Gastroesophageal sphincter (tissue), 3 donors: ENCODE data around the gene RINT1.

Experiments used
- CTCF ChIP-seq, 4 experiments: fragments of 200-600 bp in 2 of 4; fragments of 450-650 bp in 2 of 4; sonication (generic) in 1 of 4; IDR thresholded peaks; one replicate each; pipeline ENCODE4 v1.5.1; 2017 to 2019; ENCODE audit warnings: antibody characterized with exemption in 4 of 4, mild to moderate bottlenecking in 2 of 4, moderate library complexity in 2 of 4
- EP300 ChIP-seq: sonication (generic); formaldehyde crosslinking; IDR thresholded peaks from one replicate; pipeline ENCODE4 v1.6.1; 2017; ENCODE audit warnings: antibody characterized with exemption, mild to moderate bottlenecking
- POLR2A ChIP-seq, 2 donors: fragments of 450-650 bp; IDR thresholded peaks; one replicate each; pipeline ENCODE4 v1.6.1; 2017; ENCODE audit warnings: antibody characterized with exemption in 2 of 2, mild to moderate bottlenecking in 2 of 2, moderate library complexity in 1 of 2
- POLR2AphosphoS5 ChIP-seq: sonication (generic); formaldehyde crosslinking; IDR thresholded peaks from one replicate; pipeline ENCODE4 v1.6.1; 2017; ENCODE audit warnings: antibody characterized with exemption

GRCh38 chr7:105578496-105578895, 46.5 kb downstream of the RINT1 start:
- no peak for TF ChIP-seq POLR2AphosphoS5
- no peak for TF ChIP-seq CTCF (IDR thresholded peaks at IDR 0.05)
- TF ChIP-seq POLR2A (IDR thresholded peaks at IDR 0.05), result no peak
- no peak for TF ChIP-seq EP300
